ENCODE results near the gene NBEAL2.
"Not testable (repeated sequence)": the region's sequence is repeated elsewhere in the genome, so short reads cannot be mapped to it uniquely, and the experiment has no call there.

Gene NBEAL2

GRCh38 chr3:46962990-46963389 is 16.5 kb upstream of the NBEAL2 start:
- DNase-seq (ENCODE audit: insufficient read length, low spot score): no peak
- no peak for FAIRE-seq

DNA sequence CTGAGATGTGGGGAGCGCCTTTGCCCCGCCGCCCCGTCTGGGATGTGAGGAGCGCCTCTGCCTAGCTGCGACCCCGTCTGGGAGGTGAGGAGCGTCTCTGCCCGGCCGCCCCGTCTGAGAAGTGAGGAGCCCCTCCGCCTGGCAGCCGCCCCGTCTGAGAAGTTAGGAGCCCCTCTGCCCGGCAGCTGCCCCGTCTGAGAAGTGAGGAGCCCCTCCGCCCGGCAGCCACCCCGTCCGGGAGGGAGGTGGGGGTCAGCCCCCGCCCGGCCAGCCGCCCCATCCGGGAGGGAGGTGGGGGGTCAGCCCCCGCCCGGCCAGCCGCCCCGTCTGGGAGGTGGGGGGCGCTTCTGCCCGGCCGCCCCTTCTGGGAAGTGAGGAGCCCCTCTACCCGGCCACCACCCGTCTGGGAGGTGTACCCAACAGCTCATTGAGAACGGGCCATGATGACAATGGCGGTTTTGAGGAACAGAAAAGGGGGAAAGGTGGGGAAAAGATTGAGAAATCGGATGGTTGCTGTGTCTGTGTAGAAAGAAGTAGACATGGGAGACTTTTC is 15.4 kb upstream of the NBEAL2 start:
- FAIRE-seq; DNase-seq (ENCODE audit: insufficient read length, low spot score): not testable (repeated sequence)

GRCh38 chr3:46965151-46965550 is 14.3 kb upstream of the NBEAL2 start:
- no peak for FAIRE-seq
- no peak for DNase-seq (ENCODE audit: insufficient read length, low spot score)

DNA sequence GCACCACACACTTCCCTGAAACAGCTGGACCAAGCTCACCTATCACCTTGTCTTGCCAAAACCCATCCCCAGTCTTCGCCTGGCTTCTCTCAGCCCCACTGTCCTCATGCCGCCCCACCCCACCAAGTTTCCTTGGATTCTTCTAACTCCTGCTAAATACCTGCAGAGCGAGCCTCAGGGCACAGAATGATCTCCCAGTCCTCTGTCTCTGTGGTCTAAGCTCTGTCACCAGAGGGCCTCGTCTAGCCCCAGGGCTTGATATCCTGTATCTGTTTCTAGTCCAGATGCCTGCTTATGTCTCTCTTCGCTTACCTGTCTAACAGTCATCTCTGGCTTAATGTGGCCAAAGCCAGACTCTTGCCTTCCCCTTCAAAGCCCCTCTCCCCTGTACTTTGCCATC is 12.7 kb upstream of the NBEAL2 start:
- FAIRE-seq: no peak
- DNase-seq (ENCODE audit: insufficient read length, low spot score): no peak

DNA sequence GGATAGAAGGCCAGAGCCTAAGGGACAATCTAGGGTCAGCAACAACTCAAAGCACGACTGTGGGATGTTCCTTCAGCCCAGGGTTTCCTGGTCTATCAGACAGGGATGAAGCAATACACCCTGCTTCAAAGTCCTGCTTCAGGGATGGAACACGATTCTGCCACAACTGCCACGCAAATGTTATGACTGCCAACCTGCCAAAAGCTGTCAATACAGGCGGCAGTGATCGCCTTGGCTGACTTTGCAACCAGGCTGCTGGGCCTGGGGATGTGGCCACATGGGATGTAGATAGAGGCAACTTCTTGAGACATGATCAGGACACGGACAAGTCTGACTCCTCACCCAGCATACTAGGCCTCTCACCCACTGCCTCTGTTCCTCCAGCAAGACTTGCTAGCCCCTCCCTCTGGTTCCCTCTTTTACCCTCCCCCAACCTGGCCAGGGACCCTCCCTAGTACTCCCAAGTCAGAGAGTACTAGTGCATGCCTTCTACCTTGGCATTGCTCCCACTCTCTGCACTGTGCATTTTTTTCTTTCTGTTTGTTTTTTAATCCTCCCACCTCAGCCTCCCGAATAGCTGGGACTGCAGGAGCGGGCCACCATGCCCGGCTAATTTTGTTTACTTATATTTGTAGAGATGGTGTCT is 10.6 kb upstream of the NBEAL2 start:
- DNase-seq (ENCODE audit: insufficient read length, low spot score) (no peak), FAIRE-seq (no peak)

DNA sequence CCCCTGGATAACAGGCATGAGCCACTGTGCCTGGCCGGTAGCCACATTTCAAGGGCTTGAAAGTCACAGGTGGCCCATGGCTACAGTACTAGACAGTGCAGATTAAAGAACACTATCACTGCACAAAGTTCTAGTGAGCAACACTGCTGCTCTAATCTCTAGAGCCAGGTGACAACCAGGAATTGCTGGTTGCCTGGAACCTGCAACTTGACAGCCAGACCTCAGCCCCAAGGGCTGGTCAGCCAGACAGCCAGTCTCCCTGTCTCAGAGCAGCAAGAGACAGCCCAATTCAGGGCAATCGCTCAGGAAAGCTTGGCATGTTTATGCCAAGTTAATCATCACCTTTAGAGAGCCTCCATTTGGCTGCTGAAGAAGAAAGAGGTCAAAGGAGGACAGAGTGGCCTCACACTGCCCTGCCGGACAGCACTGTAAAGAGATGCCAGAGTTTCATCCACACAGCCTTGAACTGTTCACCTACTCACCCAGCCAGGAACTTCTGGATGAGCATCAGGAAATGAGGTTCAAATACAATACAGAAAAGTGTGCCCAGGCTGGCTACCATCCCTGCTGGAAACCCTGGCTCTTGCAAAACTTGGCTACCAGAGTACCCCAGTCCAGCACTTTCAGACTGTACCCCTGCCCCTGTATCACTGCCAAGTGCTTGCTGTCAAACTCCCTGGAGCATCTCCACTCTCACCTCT is 8.9 kb upstream of the NBEAL2 start:
- FAIRE-seq (no peak), DNase-seq (ENCODE audit: insufficient read length, low spot score) (no peak)

- FAIRE-seq: no peak
- no peak for DNase-seq (ENCODE audit: insufficient read length, low spot score)
Observed at GRCh38 chr3:46971151-46971550, 8.3 kb upstream of the NBEAL2 start.

GRCh38 chr3:46971742-46972141 is 7.7 kb upstream of the NBEAL2 start:
- FAIRE-seq: no peak
- DNase-seq (ENCODE audit: insufficient read length, low spot score): no peak

DNA sequence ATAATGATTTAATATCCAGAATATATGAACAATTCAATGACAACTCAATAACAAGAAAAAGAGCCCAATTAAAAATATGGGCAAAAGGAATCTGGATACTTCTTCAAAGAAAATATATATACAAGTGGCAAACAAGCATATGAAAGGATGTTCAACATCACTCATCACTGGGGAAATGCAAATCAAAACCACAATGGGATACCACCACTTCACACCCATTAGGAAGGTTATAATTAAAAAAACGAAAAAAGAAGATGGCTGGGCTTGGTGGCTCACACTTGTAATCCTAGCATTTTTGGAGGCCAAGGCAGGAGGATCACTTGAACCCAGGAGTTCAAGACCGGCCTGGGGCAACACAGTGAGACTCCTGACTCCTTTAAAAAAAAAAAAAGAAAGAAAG is 7.1 kb upstream of the NBEAL2 start:
- DNase-seq (ENCODE audit: insufficient read length, low spot score) (no peak), FAIRE-seq (no peak)

DNA sequence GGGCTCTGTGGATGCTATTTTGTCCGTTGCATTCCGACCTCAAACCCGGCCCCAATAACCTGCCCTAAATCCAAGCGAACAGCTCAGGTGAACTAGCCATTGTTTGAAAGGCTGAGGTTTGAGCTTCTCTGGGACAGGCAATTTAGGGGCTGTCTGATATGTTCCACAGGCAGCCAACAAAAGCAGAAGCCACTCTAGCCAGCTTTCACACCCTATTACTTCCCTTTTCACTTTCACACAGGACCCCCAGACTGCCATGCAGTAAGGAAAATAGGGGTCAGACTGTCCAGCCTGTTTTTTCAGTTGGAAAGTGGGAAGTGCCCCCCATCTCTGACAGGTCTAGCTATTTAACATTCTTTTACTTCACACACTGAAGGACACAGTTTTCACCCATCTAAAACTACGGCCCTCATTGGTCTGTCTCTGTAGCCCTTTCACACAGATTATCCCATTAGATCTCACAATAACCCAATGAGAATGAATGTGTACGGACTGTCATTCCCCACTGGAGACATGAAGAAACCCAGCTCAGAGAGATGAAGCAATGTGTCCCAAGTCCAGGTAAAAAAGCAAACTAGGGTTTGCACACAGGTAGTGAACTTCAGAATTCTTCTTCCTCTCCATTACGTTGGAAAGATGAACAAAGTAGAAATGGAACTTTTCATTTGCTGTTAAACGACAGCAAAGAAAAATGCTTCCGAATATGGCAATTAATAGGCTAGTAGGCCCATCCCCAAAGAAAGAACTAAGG is 4.9 kb upstream of the NBEAL2 start:
- FAIRE-seq (no peak), DNase-seq (ENCODE audit: insufficient read length, low spot score) (no peak)

- FAIRE-seq (peak; percentile 44), DNase-seq (ENCODE audit: insufficient read length, low spot score) (peak; percentile 96)
Observed at GRCh38 chr3:46976326-46977190, 2.9 kb upstream of the NBEAL2 start, which contains the start of gene CCDC12. CCDC12 (minus strand) TSS chr3:46976745; CDS start chr3:46976732, 13 bp downstream.

GRCh38 chr3:46977811-46978195 is 1.7 kb upstream of the NBEAL2 start:
- no peak for DNase-seq (ENCODE audit: insufficient read length, low spot score)
- no peak for FAIRE-seq

DNA sequence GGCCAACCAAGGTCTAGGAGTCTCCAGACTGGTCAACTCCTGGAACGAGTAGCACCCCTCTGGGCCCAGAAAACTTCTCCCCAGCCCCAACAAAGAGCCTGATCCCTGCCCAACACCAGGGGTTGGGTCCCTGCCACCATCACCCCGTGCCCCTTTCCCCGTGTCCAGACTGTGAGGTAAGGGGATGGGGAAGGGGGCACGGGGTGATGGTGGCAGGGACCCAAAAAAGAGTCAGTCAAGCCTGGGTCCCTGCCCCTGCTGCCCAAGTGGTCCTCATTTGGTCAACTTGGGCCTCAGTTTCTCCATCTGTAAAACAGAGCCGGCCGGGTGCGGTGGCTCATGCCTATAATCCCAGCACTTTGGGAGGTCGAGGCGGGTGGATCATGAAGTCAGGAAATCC is 1.1 kb upstream of the NBEAL2 start:
- DNase-seq (ENCODE audit: insufficient read length, low spot score) (no peak), FAIRE-seq (no peak)

- FAIRE-seq: no peak
- no peak for DNase-seq (ENCODE audit: insufficient read length, low spot score)
Observed at GRCh38 chr3:46979958-46980497, 562 bp downstream of the NBEAL2 start.

GRCh38 chr3:46981932-46982471 is 2.5 kb downstream of the NBEAL2 start:
- no peak for DNase-seq (ENCODE audit: insufficient read length, low spot score)
- FAIRE-seq: no peak

DNA sequence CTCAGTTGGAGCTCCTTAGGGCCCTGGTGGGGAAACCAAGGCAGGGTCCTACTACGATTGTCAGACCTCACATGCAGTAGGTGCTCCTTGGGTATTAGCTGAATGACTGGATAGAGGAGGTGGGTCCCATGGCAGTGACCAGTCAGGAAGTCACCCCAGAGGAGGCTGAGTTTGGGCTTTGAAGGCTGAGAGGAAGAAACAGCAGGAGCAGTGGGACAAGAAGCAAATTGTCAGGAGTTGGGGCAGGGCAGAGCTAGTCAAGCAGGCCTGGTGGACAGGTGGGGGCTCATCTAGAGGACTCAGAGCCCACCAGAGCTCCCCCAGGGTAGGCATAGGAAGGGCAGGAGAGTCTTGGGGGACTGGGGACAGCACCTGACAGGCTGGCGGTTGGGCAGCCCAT is 3.1 kb downstream of the NBEAL2 start:
- FAIRE-seq: no peak
- no peak for DNase-seq (ENCODE audit: insufficient read length, low spot score)

GRCh38 chr3:46984591-46985459 is 5.4 kb downstream of the NBEAL2 start:
- FAIRE-seq (no peak), DNase-seq (ENCODE audit: insufficient read length, low spot score) (no peak)

- DNase-seq (ENCODE audit: insufficient read length, low spot score) (no peak), FAIRE-seq (no peak)
Observed at GRCh38 chr3:46985588-46985987, 6.1 kb downstream of the NBEAL2 start.
